T47D (cell line): ENCODE results near the gene R3HDM2.

Experiments used
- DNase-seq, 2 experiments: peaks; one replicate each; pipeline versions ENCODE4 v3.0.0 to v3.0.0-alpha.2; 2011 to 2012; ENCODE audit warnings: low read depth in 1 of 2, low spot score in 1 of 2
- JUND ChIP-seq: IDR thresholded peaks from 2 replicates; pipeline ENCODE4 v1.6.1; 2012; ENCODE audit warnings: low read depth
- in situ Hi-C: cut with HindIII; loops from 2 replicates; pipeline ENCODE4 v1.10.0; 2016; ENCODE audit warnings: low sequenced_read_pairs, low pct_unique_long_range_greater_than_20kb

R3HDM2 gene

GRCh38 chr12:57473392-57473791, 42.5 kb upstream of the R3HDM2 start:
- DNase-seq, result no peak
- TF ChIP-seq JUND, result no peak
- in situ Hi-C loops, result no loop called here

DNA sequence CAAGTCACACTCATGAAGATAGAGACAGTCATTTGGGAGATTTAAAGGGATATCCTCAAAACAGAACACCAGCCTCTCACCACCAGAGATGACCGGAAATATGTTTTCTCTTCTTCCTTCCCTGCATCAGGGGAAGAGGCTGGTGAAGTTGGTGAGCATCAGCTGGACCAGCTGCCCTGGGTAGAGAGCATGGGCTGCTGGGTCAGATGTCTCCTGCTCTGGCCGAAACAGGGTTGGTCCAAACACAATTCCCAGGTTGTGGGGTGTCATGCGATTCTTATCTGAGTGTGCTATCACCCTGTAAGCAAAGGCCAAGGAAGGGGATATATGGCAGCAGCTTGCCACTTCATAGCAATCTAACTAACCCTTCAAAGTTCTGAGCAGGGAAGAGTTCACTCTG, 41.5 kb upstream of the R3HDM2 start:
- no peak for DNase-seq
- no peak for TF ChIP-seq JUND
- in situ Hi-C loops, result no loop called here

GRCh38 chr12:57471661-57472060, 40.8 kb upstream of the R3HDM2 start:
- no peak for DNase-seq
- in situ Hi-C loops, result no loop called here
- TF ChIP-seq JUND, result no peak

GRCh38 chr12:57470970-57471656, 40.3 kb upstream of the R3HDM2 start:
- in situ Hi-C loops, result no loop called here
- no peak for TF ChIP-seq JUND
- no peak for DNase-seq

DNA sequence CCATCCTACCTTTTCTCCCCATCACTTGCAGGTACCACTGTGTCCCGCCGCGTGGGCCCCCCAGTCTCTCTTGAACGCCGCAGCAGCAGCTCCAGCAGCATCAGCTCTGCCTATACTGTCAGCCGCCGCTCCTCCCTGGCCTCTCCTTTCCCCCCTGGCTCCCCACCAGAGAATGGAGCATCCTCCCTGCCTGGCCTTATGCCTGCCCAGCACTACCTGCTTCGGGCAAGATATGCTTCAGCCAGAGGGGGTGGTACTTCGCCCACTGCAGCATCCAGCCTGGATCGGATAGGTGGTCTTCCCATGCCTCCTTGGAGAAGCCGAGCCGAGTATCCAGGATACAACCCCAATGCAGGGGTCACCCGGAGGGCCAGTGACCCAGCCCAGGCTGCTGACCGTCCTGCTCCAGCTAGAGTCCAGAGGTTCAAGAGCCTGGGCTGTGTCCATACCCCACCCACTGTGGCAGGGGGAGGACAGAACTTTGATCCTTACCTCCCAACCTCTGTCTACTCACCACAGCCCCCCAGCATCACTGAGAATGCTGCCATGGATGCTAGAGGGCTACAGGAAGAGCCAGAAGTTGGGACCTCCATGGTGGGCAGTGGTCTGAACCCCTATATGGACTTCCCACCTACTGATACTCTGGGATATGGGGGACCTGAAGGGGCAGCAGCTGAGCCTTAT, 39.6 kb upstream of the R3HDM2 start:
- in situ Hi-C loops, result no loop called here
- no peak for DNase-seq
- TF ChIP-seq JUND, result no peak

DNA sequence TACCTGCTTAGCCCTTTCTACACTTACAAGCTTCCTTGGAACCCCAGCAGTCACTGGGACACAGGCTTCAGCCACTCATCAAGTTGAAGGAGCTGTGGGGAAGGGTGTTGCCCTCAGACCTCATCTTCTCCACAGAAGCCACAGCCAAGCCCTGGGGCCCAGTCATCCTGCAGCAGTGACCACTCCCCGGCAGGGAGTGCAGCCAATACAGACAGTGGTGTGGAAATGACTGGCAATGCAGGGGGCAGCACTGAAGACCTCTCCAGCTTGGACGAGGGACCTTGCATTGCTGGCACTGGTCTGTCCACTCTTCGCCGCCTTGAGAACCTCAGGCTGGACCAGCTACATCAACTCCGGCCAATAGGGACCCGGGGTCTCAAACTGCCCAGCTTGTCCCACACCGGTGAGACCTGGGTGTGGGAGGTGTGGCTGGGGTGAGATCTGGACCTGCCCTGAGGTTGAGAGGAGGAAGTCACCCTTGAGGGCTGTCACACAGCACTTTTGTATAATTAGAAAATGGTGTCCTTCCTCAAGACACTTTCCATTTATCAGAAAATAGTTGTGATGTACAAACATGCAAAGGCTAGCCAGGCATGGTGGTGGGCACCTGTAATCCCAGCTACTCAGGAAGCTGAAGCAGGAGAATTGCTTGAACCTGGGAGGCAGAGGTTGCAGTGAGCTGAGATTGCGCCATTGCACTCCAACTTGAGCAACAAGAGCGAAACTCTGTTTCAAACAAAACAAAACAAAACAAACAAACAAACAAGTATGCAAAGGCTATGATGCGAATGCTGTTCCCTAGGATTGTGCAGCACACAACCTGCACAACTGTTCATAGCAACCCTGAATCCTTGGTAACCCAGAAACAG, 38.7 kb upstream of the R3HDM2 start:
- no peak for TF ChIP-seq JUND
- in situ Hi-C loops, result no loop called here
- no peak for DNase-seq

DNA sequence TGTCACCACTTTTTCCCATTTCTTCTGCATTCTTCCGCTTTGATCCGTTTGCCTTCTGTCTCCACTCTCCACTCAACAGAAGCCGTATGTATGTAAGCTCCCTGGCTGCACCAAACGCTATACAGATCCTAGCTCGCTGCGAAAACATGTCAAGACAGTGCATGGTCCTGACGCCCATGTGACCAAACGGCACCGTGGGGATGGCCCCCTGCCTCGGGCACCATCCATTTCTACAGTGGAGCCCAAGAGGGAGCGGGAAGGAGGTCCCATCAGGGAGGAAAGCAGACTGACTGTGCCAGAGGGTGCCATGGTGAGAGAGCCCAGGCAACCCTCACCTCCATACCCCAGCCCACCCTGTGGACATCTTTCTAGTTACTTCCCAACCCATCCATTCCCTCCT, 37.1 kb upstream of the R3HDM2 start:
- TF ChIP-seq JUND, result no peak
- DNase-seq, result no peak
- in situ Hi-C loops, result no loop called here

DNA sequence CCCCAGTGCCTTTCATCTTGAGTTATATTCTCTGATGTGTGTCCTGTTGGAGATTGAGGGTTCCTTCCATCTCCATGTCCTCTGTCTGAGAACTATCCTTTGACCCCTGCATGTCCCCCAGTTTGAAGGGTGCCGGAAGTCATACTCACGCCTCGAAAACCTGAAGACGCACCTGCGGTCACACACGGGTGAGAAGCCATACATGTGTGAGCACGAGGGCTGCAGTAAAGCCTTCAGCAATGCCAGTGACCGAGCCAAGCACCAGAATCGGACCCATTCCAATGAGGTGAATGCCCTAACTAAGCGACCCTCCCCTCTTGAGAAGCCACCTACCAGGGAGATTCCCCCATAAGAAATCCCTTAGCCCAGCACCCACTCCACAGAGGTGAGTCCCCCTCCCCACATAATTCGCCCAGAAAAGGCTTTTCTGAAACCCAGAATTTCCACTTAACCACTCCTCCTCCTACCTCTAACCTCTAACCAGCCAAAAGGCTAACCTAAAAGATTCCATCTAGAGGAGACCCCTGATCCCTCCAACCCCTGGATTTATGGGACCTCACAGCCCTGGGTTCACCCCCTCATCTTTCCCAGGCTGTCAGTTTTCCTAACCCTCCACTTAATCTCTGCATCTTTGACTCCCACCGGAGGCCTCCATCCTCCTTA, 36.5 kb upstream of the R3HDM2 start:
- no peak for DNase-seq
- TF ChIP-seq JUND, result no peak
- in situ Hi-C loops, result no loop called here

DNA sequence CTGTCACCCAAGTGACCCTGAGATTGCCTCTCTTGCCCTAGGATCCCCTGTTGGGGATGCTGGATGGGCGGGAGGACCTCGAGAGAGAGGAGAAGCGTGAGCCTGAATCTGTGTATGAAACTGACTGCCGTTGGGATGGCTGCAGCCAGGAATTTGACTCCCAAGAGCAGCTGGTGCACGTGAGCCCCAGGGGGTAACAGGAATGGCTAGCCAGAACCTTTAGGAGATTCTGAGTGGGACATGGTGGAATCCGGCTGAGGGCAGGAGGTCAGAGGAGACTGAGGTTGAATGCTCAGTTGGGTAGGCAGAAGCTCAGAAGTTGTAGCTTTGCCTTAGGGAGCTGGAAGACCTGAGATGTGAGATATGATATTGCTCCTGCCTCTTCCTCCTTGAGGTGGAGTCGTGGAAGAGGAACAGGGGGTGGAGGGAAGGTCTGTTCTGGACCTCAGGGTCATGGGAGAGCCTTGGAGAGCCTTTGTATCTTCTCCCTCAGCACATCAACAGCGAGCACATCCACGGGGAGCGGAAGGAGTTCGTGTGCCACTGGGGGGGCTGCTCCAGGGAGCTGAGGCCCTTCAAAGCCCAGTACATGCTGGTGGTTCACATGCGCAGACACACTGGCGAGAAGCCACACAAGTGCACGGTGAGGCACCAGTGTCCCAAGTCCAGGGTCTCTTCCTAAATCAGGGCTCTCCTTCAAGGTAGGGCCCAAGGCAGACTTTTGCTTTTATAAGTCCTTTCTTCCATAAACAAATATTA, 35.1 kb upstream of the R3HDM2 start:
- DNase-seq, result no peak
- no peak for TF ChIP-seq JUND
- in situ Hi-C loops, result no loop called here

DNA sequence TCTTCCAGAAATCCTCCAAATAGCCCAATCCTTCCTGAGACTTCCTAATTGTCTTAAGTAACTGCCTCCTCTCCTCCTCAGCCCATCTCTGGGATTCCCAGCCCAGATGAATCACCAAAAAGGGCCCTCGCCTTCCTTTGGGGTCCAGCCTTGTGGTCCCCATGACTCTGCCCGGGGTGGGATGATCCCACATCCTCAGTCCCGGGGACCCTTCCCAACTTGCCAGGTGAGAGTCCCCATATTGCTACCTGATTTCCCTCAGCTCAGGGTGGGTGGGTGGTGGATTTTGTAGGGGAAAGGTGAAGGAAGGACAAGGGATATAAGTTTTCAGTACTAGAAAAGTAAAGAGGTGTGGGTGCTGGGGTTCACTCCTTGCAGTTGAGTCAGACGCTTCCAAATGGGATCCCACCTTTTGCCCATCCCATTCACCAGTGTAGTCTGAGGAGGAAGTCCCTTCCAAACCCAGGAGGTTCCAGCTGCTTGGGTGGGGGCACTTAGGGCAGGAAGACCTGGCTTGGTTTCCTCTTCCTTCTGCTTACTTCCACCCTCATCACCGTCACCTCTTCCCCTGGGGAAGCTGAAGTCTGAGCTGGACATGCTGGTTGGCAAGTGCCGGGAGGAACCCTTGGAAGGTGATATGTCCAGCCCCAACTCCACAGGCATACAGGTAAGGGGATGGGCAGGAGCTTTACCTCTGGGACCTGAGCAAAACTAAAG, 34.3 kb upstream of the R3HDM2 start:
- in situ Hi-C loops, result no loop called here
- DNase-seq, result no peak
- no peak for TF ChIP-seq JUND

DNA sequence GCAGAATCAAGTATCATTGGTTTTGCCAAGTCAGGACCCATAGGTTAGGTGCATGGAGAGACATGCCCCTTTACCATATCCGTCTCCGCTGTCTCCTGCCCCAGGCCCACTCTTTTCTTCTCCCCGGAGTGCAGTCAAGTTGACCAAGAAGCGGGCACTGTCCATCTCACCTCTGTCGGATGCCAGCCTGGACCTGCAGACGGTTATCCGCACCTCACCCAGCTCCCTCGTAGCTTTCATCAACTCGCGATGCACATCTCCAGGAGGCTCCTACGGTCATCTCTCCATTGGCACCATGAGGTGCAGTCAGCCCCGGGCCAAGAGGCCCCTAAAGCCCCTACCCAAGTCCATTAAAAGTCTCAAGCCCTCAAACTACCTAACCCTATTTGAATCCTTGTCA, 33.7 kb upstream of the R3HDM2 start:
- TF ChIP-seq JUND, result no peak
- in situ Hi-C loops, result no loop called here
- no peak for DNase-seq
